T-helper 17 cell (primary cell): Measurements from ENCODE around the gene FOCAD. TPM values are rescaled to one million over a fixed set of nuclear protein-coding genes. Genes with fewer than 3 reads are reported as not detected.
"Not testable (repeated sequence)": the region's sequence is repeated elsewhere in the genome, so short reads cannot be mapped to it uniquely, and the experiment has no call there.

ENCODE experiments used
- ATAC-seq: fragments of 150-1000 bp; cut with Tn5 transposase; 2 replicates; pipeline ENCODE4 v1.10.0; 2021; ENCODE audit warnings: mild to moderate bottlenecking, moderate library complexity
- DNase-seq, 3 donors: peaks; one replicate each; pipeline versions ENCODE4 v3.0.0 to v3.0.0-alpha.2; 2020 to 2021
- H3K9me3 ChIP-seq: one replicate; pipeline ENCODE4 v1.7.0; 2013; ENCODE audit warnings: low read length, mild to moderate bottlenecking; ENCODE audit not compliant: control insufficient read depth, poor library complexity, severe bottlenecking
- H3K27ac Mint-ChIP-seq: one replicate; pipeline ENCODE4 v1.8.0; 2022; ENCODE audit warnings: mild to moderate bottlenecking, moderate library complexity, mixed read lengths
- H3K27me3 Mint-ChIP-seq: one replicate; pipeline ENCODE4 v1.8.0; 2022; ENCODE audit warnings: mixed read lengths
- H3K36me3 Mint-ChIP-seq: one replicate; pipeline ENCODE4 v1.8.0; 2022; ENCODE audit warnings: low read depth, mixed read lengths
- H3K4me1 Mint-ChIP-seq: one replicate; pipeline ENCODE4 v1.8.0; 2022; ENCODE audit warnings: mild to moderate bottlenecking, mixed read lengths
- H3K4me3 Mint-ChIP-seq: one replicate; pipeline ENCODE4 v1.8.0; 2022; ENCODE audit warnings: mild to moderate bottlenecking, moderate library complexity, mixed read lengths
- total RNA-seq, 4 donors: library from RNA in 2 of 4; stranded (reverse) in 2 of 4; gene quantifications; one replicate each; pipeline ENCODE4 v1.2.3 and lab custom pipeline; 2022 to 2026

The FOCAD gene
- total RNA-seq, 2 donors from 2014 or later: 16.2 to 18.2 TPM

- H3K36me3 Mint-ChIP-seq, H3K4me3 Mint-ChIP-seq, H3K27me3 Mint-ChIP-seq, H3K27ac Mint-ChIP-seq, H3K4me1 Mint-ChIP-seq, ATAC-seq, H3K9me3 ChIP-seq: not testable (repeated sequence)
- peak; percentile 5 to 36 (median 13) for DNase-seq
Observed at GRCh38 chr9:20658246-20658667, 25.8 kb upstream of the FOCAD start.

DNA sequence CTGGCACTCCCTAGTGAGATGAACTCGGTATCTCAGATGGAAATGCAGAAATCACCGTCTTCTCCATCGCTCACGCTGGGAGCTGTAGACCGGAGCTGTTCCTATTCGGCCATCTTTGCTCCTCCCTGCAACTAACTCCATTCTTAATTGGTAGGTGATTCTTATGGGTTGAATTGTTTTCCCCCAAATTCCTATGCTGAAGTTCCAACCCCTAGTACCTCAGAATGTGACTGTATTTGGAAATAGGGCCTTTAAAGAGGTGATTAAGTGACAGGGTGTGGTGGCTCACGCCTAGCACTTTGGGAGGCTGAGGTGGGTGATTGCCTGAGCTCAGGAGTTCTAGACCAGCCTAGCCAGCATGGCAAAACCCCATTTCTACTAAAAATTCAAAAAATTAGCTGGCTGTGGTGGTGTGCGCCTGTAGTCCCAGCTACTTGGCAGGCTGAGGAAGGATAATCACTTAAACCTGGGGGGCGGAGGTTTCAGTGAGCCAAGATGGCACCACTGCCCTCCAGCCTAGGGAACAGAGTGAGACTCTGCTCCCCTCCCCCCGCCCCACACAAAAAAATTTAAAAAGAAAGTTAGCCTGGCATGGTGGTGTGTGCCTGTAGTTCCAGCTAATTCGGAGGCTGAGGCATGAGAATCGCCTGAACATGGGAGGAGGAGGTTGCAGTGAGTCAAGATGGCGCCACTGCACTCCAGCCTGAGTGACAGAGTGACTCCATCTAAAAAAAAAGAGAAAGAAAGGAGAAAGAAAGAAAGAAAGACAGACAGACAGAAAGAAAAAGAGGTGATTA, 25.2 kb upstream of the FOCAD start:
- no peak overlapping the region for H3K27ac Mint-ChIP-seq
- no peak for DNase-seq
- H3K27me3 Mint-ChIP-seq: peaks cover 4% of the 10 kb centered on the region
- ATAC-seq: peak; percentile 53
- peaks cover 10% of the 10 kb centered on the region for H3K4me1 Mint-ChIP-seq
- no peak overlapping the region for H3K4me3 Mint-ChIP-seq
- no peaks in the 10 kb centered on the region for H3K36me3 Mint-ChIP-seq
- H3K9me3 ChIP-seq: no peaks in the 10 kb centered on the region

DNA sequence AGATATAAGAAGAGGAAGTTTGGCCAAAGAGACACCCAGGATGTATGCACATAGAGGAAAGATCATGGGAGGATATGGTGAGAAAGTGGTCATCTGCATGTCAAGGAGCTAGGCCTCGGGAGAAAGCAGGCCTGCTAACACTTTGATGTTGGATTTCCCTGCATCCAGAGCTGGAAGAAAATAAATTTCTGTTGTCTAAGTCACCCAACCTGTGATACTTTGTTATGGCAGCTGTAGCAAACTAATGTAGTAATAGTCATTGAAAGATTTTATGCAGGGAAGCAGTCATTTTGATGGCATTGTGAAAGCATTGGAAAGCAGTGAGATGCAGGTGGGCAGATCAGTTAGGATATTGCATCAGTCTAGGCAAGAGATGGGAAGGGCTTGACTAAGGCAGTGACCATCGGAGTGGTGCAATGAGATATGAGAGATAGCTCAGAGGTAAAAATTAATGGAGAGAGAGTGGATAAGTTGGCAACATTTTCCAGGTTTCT, 24.5 kb upstream of the FOCAD start:
- Mint-ChIP-seq H3K4me1 (peaks cover 10% of the 10 kb centered on the region), H3K36me3 (no peaks in the 10 kb centered on the region), H3K27ac (no peak overlapping the region), H3K4me3 (no peak overlapping the region), H3K27me3 (no peaks in the 10 kb centered on the region)
- ATAC-seq: no peak
- DNase-seq: no peak
- H3K9me3 ChIP-seq: no peaks in the 10 kb centered on the region

- no peaks in the 10 kb centered on the region for H3K9me3 ChIP-seq
- H3K4me3 Mint-ChIP-seq: no peak overlapping the region
- H3K4me1 Mint-ChIP-seq: peaks cover 5% of the 10 kb centered on the region
- no peak for ATAC-seq
- H3K36me3 Mint-ChIP-seq: no peaks in the 10 kb centered on the region
- no peak for DNase-seq
- H3K27ac Mint-ChIP-seq: no peak overlapping the region
- peaks cover 5% of the 10 kb centered on the region for H3K27me3 Mint-ChIP-seq
Observed at GRCh38 chr9:20662156-20662555, 21.9 kb upstream of the FOCAD start.

- Mint-ChIP-seq H3K27me3 (peaks cover 5% of the 10 kb centered on the region), H3K4me3 (no peak overlapping the region), H3K36me3 (no peaks in the 10 kb centered on the region), H3K4me1 (peaks cover 5% of the 10 kb centered on the region), H3K27ac (no peak overlapping the region)
- no peaks in the 10 kb centered on the region for H3K9me3 ChIP-seq
- DNase-seq: no peak
- ATAC-seq: no peak
Observed at GRCh38 chr9:20663133-20663532, 20.9 kb upstream of the FOCAD start.

GRCh38 chr9:20664501-20664900, 19.6 kb upstream of the FOCAD start:
- H3K27ac Mint-ChIP-seq: no peak overlapping the region
- no peak for ATAC-seq

GRCh38 chr9:20670395-20670794, 13.7 kb upstream of the FOCAD start:
- no peak for ATAC-seq
- no peaks in the 10 kb centered on the region for H3K9me3 ChIP-seq
- Mint-ChIP-seq H3K27ac (no peak overlapping the region), H3K4me3 (no peak overlapping the region), H3K4me1 (peaks cover 2% of the 10 kb centered on the region), H3K27me3 (peaks cover 5% of the 10 kb centered on the region), H3K36me3 (no peaks in the 10 kb centered on the region)
- no peak for DNase-seq

More at GRCh38 chr9:20664501-20664900, 19.6 kb upstream of the FOCAD start:
- H3K4me3 Mint-ChIP-seq: no peak overlapping the region
- peaks cover 7% of the 10 kb centered on the region for H3K4me1 Mint-ChIP-seq
- H3K36me3 Mint-ChIP-seq: no peaks in the 10 kb centered on the region
- no peaks in the 10 kb centered on the region for H3K9me3 ChIP-seq
- peaks cover 5% of the 10 kb centered on the region for H3K27me3 Mint-ChIP-seq
- no peak for DNase-seq

DNA sequence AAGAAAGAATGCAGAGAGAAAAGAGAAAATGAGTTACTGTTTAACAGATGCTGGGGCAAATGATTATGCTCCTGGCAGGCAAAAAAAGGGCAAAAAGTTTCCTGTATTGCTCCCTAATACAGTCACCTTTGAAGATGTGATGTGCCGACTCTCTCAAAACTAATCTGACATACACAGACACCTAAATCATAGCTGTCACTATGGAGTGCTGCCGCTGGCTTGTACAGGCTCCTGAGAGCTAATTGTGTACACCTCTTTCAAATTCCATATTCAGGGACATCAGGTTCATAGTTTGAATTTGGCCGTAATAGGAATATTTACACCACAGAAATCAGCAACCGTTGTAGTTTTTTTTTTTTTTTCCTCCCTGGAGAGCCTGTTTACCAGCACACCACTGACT, 12.4 kb upstream of the FOCAD start:
- Mint-ChIP-seq H3K27me3 (no peaks in the 10 kb centered on the region), H3K27ac (no peak overlapping the region), H3K36me3 (no peaks in the 10 kb centered on the region), H3K4me3 (no peak overlapping the region), H3K4me1 (peaks cover 2% of the 10 kb centered on the region)
- ATAC-seq (no peak), DNase-seq (no peak)
- H3K9me3 ChIP-seq: no peaks in the 10 kb centered on the region

- H3K9me3 ChIP-seq, ATAC-seq, H3K4me3 Mint-ChIP-seq, H3K27me3 Mint-ChIP-seq, H3K36me3 Mint-ChIP-seq, DNase-seq, H3K27ac Mint-ChIP-seq, H3K4me1 Mint-ChIP-seq: not testable (repeated sequence)
Observed at GRCh38 chr9:20673537-20673936, 10.5 kb upstream of the FOCAD start.

DNA sequence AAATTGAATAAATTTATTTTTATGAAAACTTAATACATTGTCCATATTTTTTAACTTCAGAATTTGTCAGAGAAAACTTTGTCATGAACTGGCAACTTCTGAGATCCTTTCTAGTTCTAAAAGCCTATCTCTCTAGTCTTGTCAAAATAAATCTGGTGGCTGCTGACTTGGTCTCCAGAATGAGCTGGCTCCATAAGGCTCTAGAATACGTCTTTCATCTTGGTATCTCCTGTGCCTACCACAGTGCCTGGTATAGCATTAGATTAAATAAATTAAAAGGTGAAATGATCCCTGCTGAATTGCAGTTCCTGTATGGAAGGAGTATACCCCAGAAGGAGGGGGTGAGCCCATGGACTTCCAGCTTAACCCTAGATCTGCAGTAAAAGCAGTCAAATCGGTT, 2.6 kb upstream of the FOCAD start:
- Mint-ChIP-seq H3K27ac (no peak overlapping the region), H3K36me3 (peaks cover 3% of the 10 kb centered on the region), H3K27me3 (no peaks in the 10 kb centered on the region), H3K4me3 (no peak overlapping the region), H3K4me1 (peaks cover 21% of the 10 kb centered on the region)
- H3K9me3 ChIP-seq: no peaks in the 10 kb centered on the region
- DNase-seq (no peak), ATAC-seq (no peak)

DNA sequence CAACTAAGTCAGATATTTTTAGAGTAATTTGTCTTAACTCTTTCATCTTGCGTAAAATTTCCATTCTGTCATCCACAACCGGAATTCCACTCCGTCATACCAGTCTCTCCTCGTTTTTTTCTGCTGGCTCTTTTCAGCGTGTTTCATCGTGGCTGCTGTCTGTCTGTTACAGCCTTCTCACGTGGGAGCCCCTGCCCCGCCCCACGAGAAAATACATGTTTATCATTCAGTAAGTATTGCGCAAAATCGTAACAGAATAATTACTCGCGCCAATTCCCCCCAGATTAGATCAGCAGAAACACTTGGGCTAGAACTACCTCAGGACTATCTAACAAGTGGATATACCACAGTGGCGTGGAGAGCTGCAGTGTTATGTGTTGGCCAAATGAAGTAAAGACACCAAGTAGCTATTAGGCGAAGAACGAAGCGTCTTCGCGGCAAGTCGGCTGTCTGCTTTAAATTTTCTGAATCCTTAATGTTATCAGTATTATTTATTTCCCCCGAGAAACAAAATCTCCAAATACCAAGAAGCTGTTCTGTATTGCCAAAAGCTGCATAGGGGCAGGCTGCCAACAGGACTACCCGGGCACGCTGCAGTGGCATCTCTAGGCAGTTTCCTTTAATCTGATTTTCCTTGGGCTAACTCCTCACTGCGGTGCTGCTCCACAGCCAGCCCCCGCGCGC, 566 bp upstream of the FOCAD start:
- peak; percentile 6 for ATAC-seq
- Mint-ChIP-seq H3K4me3 (peak overlapping the region; percentile 92), H3K4me1 (peaks cover 21% of the 10 kb centered on the region), H3K27me3 (no peaks in the 10 kb centered on the region), H3K36me3 (peaks cover 3% of the 10 kb centered on the region), H3K27ac (peak overlapping the region; percentile 41)
- peak in 1 of 3 donors; percentile 27 for DNase-seq
- H3K9me3 ChIP-seq: no peaks in the 10 kb centered on the region

- peak overlapping the region; percentile 92 for H3K4me3 Mint-ChIP-seq
- peaks cover 15% of the 10 kb centered on the region for H3K4me1 Mint-ChIP-seq
- DNase-seq: no peak
- H3K27me3 Mint-ChIP-seq: no peaks in the 10 kb centered on the region
- no peaks in the 10 kb centered on the region for H3K9me3 ChIP-seq
- peak overlapping the region; percentile 89 for H3K27ac Mint-ChIP-seq
- ATAC-seq: no peak
- H3K36me3 Mint-ChIP-seq: no peaks in the 10 kb centered on the region
Observed at GRCh38 chr9:20684875-20685696, 1.0 kb downstream of the FOCAD start.

DNA sequence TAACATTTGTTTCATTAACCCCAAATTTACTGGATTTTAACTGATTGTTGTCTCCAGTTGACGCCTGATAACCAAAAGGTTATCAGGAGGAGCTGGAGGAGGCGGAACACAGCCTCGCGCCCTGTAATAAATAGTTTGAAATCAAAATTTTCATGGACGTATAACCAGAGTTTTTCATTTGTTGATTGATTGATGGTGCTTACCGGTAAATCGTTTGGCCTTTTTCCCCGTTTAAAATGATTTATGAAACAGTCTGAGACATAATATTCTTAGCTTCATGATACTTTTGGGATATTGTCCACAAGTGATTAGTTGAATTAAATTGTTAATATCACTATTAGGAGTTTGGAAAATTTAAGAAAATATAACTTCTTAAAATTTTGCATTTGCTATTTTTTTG, 1.7 kb downstream of the FOCAD start:
- no peaks in the 10 kb centered on the region for H3K9me3 ChIP-seq
- Mint-ChIP-seq H3K36me3 (no peaks in the 10 kb centered on the region), H3K27ac (no peak overlapping the region), H3K4me3 (no peak overlapping the region), H3K4me1 (peaks cover 21% of the 10 kb centered on the region), H3K27me3 (no peaks in the 10 kb centered on the region)
- ATAC-seq (no peak), DNase-seq (no peak)
